ENCODE data around the gene ARHGAP31. TPM values are rescaled to one million over a fixed set of nuclear protein-coding genes. Genes with fewer than 3 reads are reported as not detected.
"Not testable (repeated sequence)": the region's sequence is repeated elsewhere in the genome, so short reads cannot be mapped to it uniquely, and the experiment has no call there.

The ARHGAP31 gene
- total RNA-seq, 1 donor, result 15.1 TPM

GRCh38 chr3:119365418-119365817, 71.2 kb downstream of the ARHGAP31 start:
- no peak for TF ChIP-seq CTCF (IDR thresholded peaks at IDR 0.05; ENCODE audit: insufficient read depth, low read depth, low read length)
- DNase-seq (ENCODE audit: low read depth), result no peak
- no peak overlapping the region for H3K4me3 ChIP-seq (ENCODE audit: low read depth, low read length)

- no peak for TF ChIP-seq CTCF (IDR thresholded peaks at IDR 0.05; ENCODE audit: insufficient read depth, low read depth, low read length)
- H3K4me3 ChIP-seq (ENCODE audit: low read depth, low read length), result no peak overlapping the region
- no peak for DNase-seq (ENCODE audit: low read depth)
These were observed 72.8 kb downstream of the ARHGAP31 start for GRCh38 chr3:119367000-119367399.

GRCh38 chr3:119368298-119368697, 74.1 kb downstream of the ARHGAP31 start:
- TF ChIP-seq CTCF (IDR thresholded peaks at IDR 0.05; ENCODE audit: insufficient read depth, low read depth, low read length), result no peak
- peak; percentile 22 for DNase-seq (ENCODE audit: low read depth)

GRCh38 chr3:119371786-119372185, 77.6 kb downstream of the ARHGAP31 start:
- not testable (repeated sequence) for DNase-seq (ENCODE audit: low read depth); H3K4me3 ChIP-seq (ENCODE audit: low read depth, low read length)

More at GRCh38 chr3:119368298-119368697, 74.1 kb downstream of the ARHGAP31 start:
- no peak overlapping the region for H3K4me3 ChIP-seq (ENCODE audit: low read depth, low read length)

- H3K4me3 ChIP-seq (ENCODE audit: low read depth, low read length), result no peak overlapping the region
- TF ChIP-seq CTCF (IDR thresholded peaks at IDR 0.05; ENCODE audit: insufficient read depth, low read depth, low read length), result no peak
- DNase-seq (ENCODE audit: low read depth), result no peak
These were observed 80.9 kb downstream of the ARHGAP31 start for GRCh38 chr3:119375106-119375505.

- no peak for DNase-seq (ENCODE audit: low read depth)
- TF ChIP-seq CTCF (IDR thresholded peaks at IDR 0.05; ENCODE audit: insufficient read depth, low read depth, low read length), result no peak
- no peak overlapping the region for H3K4me3 ChIP-seq (ENCODE audit: low read depth, low read length)
These were observed 81.3 kb downstream of the ARHGAP31 start for GRCh38 chr3:119375510-119375909.

GRCh38 chr3:119376758-119377157, 82.6 kb downstream of the ARHGAP31 start:
- no peak for TF ChIP-seq CTCF (IDR thresholded peaks at IDR 0.05; ENCODE audit: insufficient read depth, low read depth, low read length)
- no peak overlapping the region for H3K4me3 ChIP-seq (ENCODE audit: low read depth, low read length)
- DNase-seq (ENCODE audit: low read depth), result no peak

Data from fibroblast of villous mesenchyme (primary cell).